Astrocyte (in vitro differentiated cells and primary cell): ENCODE measurements around the gene SLC7A5. TPM values are rescaled to one million over a fixed set of nuclear protein-coding genes. Genes with fewer than 3 reads are reported as not detected.

Experiments used
- DNase-seq: peaks from one replicate; pipeline ENCODE4 v3.0.0-alpha.2; 2010; ENCODE audit warnings: low read depth
- FAIRE-seq: peaks from 2 replicates; lab custom pipeline; 2011; peaks lifted over from hg19 to GRCh38; lab: Jason Lieb, UNC
- H2AFZ ChIP-seq: 2 replicates; pipeline ENCODE4 v1.6.0; 2012; ENCODE audit warnings: low read depth, low read length, inconsistent platforms
- H3K27ac ChIP-seq: 2 replicates; pipeline ENCODE4 v1.5.1; 2011; ENCODE audit warnings: low read depth, low read length, inconsistent platforms
- H3K27me3 ChIP-seq: 2 replicates; pipeline ENCODE4 v1.6.0; 2011; ENCODE audit warnings: low read length, inconsistent platforms; ENCODE audit not compliant: insufficient read depth
- H3K36me3 ChIP-seq: 2 replicates; pipeline ENCODE4 v1.5.1; 2011; ENCODE audit warnings: low read length, inconsistent platforms; ENCODE audit not compliant: insufficient read depth
- H3K4me1 ChIP-seq: 2 replicates; pipeline ENCODE4 v1.5.1; 2011; ENCODE audit warnings: low read length, inconsistent platforms; ENCODE audit not compliant: insufficient read depth
- H3K4me2 ChIP-seq: 2 replicates; pipeline ENCODE4 v1.6.0; 2012; ENCODE audit warnings: low read length, inconsistent platforms
- H3K4me3 ChIP-seq: 2 replicates; pipeline ENCODE4 v1.5.1; 2011; ENCODE audit warnings: low read depth, mild to moderate bottlenecking, low read length, inconsistent platforms; ENCODE audit not compliant: insufficient read depth
- H3K79me2 ChIP-seq: 2 replicates; pipeline ENCODE4 v1.6.0; 2012; ENCODE audit warnings: mild to moderate bottlenecking, low read length, inconsistent platforms; ENCODE audit not compliant: insufficient read depth
- H3K9ac ChIP-seq: 2 replicates; pipeline ENCODE4 v1.6.0; 2012; ENCODE audit warnings: mild to moderate bottlenecking, low read length, inconsistent platforms
- H3K9me3 ChIP-seq: 2 replicates; pipeline ENCODE4 v1.5.1; 2012; ENCODE audit warnings: low read depth, mild to moderate bottlenecking, low read length, inconsistent platforms; ENCODE audit not compliant: insufficient read depth
- H4K20me1 ChIP-seq: 2 replicates; pipeline ENCODE4 v1.6.0; 2012; ENCODE audit warnings: low read length, inconsistent platforms; ENCODE audit not compliant: insufficient read depth
- H3K27ac Mint-ChIP-seq: one replicate; pipeline ENCODE4 v1.8.0; 2021; ENCODE audit warnings: mild to moderate bottlenecking, mixed read lengths; ENCODE audit not compliant: unreplicated experiment
- H3K27me3 Mint-ChIP-seq: one replicate; pipeline ENCODE4 v1.8.0; 2021; ENCODE audit warnings: low read depth, mixed read lengths; ENCODE audit not compliant: unreplicated experiment
- H3K36me3 Mint-ChIP-seq: one replicate; pipeline ENCODE4 v1.8.0; 2021; ENCODE audit warnings: low read depth, mixed read lengths; ENCODE audit not compliant: unreplicated experiment
- H3K4me1 Mint-ChIP-seq: one replicate; pipeline ENCODE4 v1.8.0; 2021; ENCODE audit warnings: low read depth, mixed read lengths; ENCODE audit not compliant: unreplicated experiment
- H3K4me3 Mint-ChIP-seq: one replicate; pipeline ENCODE4 v1.8.0; 2021; ENCODE audit warnings: mild to moderate bottlenecking, moderate library complexity, mixed read lengths; ENCODE audit not compliant: unreplicated experiment
- H3K9me3 Mint-ChIP-seq: one replicate; pipeline ENCODE4 v1.8.0; 2021; ENCODE audit warnings: mild to moderate bottlenecking, mixed read lengths; ENCODE audit not compliant: unreplicated experiment
- CTCF ChIP-seq: IDR thresholded peaks from 2 replicates; pipeline ENCODE4 v1.5.1; 2011; ENCODE audit warnings: low read depth, mild to moderate bottlenecking, inconsistent platforms, low read length, moderate library complexity; ENCODE audit not compliant: insufficient read depth
- EZH2 ChIP-seq: IDR thresholded peaks from 2 replicates; pipeline ENCODE4 v1.6.1; 2012; ENCODE audit warnings: mild to moderate bottlenecking, low read length, inconsistent platforms; ENCODE audit not compliant: insufficient read depth
- total RNA-seq: library from RNA; stranded (reverse); gene quantifications from 2 replicates; pipeline ENCODE4 v1.2.1, GENCODE V29; 2021

Gene SLC7A5
- total RNA-seq, 1 donor from 2014 or later = 815 TPM

DNA sequence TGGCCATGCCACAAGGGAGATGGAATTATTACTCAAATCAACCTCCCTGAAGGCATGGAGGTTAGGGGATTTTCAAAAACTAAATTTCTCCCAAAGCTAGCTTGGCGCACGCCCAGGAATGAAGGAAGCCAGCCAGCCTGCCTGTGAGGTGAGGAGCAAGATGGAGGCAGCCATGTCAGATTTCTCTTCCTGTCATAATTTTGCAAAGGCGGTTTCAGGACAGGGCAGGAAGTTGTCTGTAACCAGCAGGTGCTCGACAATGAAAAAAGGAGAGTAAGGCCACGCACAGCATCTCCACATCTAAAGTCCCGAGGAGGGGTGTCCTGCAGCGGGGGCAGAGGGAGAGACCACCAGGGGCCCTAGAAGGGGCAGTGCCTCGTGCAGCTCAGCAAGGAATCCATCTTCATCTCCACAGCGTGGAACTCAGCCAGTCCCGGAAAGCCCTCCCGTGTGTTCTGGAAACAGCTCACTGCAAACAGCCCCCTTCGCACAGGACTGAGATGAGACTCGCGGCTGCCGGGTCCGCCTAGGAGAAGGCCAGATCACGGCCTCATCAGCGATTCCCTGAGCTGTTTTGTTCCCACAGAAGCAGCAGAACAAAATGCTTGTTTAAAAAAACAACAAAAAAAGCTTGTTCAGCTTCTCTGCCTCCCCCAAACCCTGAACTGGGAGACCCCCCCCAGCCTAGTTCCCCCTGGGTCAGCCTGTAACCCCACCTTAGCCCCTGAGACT, 47.8 kb downstream of the SLC7A5 start:
- Histone ChIP-seq H2AFZ (no peak overlapping the region), H4K20me1 (no peaks in the 10 kb centered on the region), H3K4me3 (no peak overlapping the region), H3K36me3 (no peaks in the 10 kb centered on the region), H3K4me2 (no peak overlapping the region), H3K9me3 (peaks cover 21% of the 10 kb centered on the region), H3K9ac (no peak overlapping the region), H3K27me3 (peaks cover 5% of the 10 kb centered on the region), H3K27ac (no peak overlapping the region), H3K4me1 (no peaks in the 10 kb centered on the region), H3K79me2 (no peaks in the 10 kb centered on the region)
- TF ChIP-seq CTCF (no peak), EZH2 (no peak)
- DNase-seq (no peak), FAIRE-seq (no peak)
- Mint-ChIP-seq H3K36me3 (peaks cover 2% of the 10 kb centered on the region), H3K27ac (no peak overlapping the region), H3K4me1 (peaks cover 2% of the 10 kb centered on the region), H3K4me3 (no peak overlapping the region), H3K9me3 (peaks cover 18% of the 10 kb centered on the region), H3K27me3 (no peaks in the 10 kb centered on the region)

- Histone ChIP-seq H3K27ac (no peak overlapping the region), H3K9me3 (peaks cover 27% of the 10 kb centered on the region), H3K9ac (no peak overlapping the region)
Measured at GRCh38 chr16:87819983-87820382, 49.3 kb downstream of the SLC7A5 start.

More at GRCh38 chr16:87819983-87820382, 49.3 kb downstream of the SLC7A5 start:
- Histone ChIP-seq H3K27me3 (peaks cover 3% of the 10 kb centered on the region), H3K4me2 (no peak overlapping the region), H3K79me2 (no peaks in the 10 kb centered on the region), H3K4me1 (no peaks in the 10 kb centered on the region), H3K4me3 (no peak overlapping the region), H2AFZ (no peak overlapping the region), H4K20me1 (no peaks in the 10 kb centered on the region), H3K36me3 (no peaks in the 10 kb centered on the region)
- FAIRE-seq (no peak), DNase-seq (no peak)
- Mint-ChIP-seq H3K9me3 (peaks cover 18% of the 10 kb centered on the region), H3K36me3 (peaks cover 2% of the 10 kb centered on the region), H3K4me1 (peaks cover 2% of the 10 kb centered on the region), H3K4me3 (no peak overlapping the region), H3K27ac (no peak overlapping the region), H3K27me3 (no peaks in the 10 kb centered on the region)
- TF ChIP-seq CTCF = no peak
- TF ChIP-seq EZH2 = no peak
